ENCODE data around the gene LRRC45. TPM values are rescaled to one million over a fixed set of nuclear protein-coding genes. Genes with fewer than 3 reads are reported as not detected.
A peak's percentile ranks its signal among the peaks of the same experiment; 100 is the strongest.

Gene LRRC45
- total RNA-seq, 1 experiment from 2014 or later = 38.1 TPM

- TF ChIP-seq, protein P1, sequence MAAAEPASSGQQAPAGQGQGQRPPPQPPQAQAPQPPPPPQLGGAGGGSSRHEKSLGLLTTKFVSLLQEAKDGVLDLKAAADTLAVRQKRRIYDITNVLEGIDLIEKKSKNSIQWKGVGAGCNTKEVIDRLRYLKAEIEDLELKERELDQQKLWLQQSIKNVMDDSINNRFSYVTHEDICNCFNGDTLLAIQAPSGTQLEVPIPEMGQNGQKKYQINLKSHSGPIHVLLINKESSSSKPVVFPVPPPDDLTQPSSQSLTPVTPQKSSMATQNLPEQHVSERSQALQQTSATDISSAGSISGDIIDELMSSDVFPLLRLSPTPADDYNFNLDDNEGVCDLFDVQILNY (CRISPR knock-in tag; IDR thresholded peaks at IDR 0.05) = no peak
- TF ChIP-seq ZNF416 (CRISPR knock-in tag; IDR thresholded peaks at IDR 0.05) (peak; percentile 77; the same call in 1 of the 2 replicates), USF2 (CRISPR knock-in tag; IDR thresholded peaks at IDR 0.05) (no peak), TEAD4 (CRISPR knock-in tag; IDR thresholded peaks at IDR 0.05) (no peak), NFATC4 (CRISPR knock-in tag; IDR thresholded peaks at IDR 0.05) (peak; percentile 35; the same call in 1 of the 2 replicates), SMAD4 (CRISPR knock-in tag; IDR thresholded peaks at IDR 0.05) (no peak), ZNF317 (CRISPR knock-in tag; IDR thresholded peaks at IDR 0.05; ENCODE audit: borderline replicate concordance, low read depth) (no peak), FOXK1 (CRISPR knock-in tag; IDR thresholded peaks at IDR 0.05) (no peak), OVOL2 (CRISPR knock-in tag; IDR thresholded peaks at IDR 0.05; ENCODE audit: borderline replicate concordance) (no peak), AFF4 (CRISPR knock-in tag; IDR thresholded peaks at IDR 0.05; ENCODE audit: borderline replicate concordance) (no peak), ZNF671 (CRISPR knock-in tag; IDR thresholded peaks at IDR 0.05) (peak; percentile 50; the same call in 1 of the 2 replicates), GTF2I (CRISPR knock-in tag; conservative IDR thresholded peaks at IDR 0.05) (no peak)
- TF ChIP-seq, protein P2, sequence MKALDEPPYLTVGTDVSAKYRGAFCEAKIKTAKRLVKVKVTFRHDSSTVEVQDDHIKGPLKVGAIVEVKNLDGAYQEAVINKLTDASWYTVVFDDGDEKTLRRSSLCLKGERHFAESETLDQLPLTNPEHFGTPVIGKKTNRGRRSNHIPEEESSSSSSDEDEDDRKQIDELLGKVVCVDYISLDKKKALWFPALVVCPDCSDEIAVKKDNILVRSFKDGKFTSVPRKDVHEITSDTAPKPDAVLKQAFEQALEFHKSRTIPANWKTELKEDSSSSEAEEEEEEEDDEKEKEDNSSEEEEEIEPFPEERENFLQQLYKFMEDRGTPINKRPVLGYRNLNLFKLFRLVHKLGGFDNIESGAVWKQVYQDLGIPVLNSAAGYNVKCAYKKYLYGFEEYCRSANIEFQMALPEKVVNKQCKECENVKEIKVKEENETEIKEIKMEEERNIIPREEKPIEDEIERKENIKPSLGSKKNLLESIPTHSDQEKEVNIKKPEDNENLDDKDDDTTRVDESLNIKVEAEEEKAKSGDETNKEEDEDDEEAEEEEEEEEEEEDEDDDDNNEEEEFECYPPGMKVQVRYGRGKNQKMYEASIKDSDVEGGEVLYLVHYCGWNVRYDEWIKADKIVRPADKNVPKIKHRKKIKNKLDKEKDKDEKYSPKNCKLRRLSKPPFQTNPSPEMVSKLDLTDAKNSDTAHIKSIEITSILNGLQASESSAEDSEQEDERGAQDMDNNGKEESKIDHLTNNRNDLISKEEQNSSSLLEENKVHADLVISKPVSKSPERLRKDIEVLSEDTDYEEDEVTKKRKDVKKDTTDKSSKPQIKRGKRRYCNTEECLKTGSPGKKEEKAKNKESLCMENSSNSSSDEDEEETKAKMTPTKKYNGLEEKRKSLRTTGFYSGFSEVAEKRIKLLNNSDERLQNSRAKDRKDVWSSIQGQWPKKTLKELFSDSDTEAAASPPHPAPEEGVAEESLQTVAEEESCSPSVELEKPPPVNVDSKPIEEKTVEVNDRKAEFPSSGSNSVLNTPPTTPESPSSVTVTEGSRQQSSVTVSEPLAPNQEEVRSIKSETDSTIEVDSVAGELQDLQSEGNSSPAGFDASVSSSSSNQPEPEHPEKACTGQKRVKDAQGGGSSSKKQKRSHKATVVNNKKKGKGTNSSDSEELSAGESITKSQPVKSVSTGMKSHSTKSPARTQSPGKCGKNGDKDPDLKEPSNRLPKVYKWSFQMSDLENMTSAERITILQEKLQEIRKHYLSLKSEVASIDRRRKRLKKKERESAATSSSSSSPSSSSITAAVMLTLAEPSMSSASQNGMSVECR (CRISPR knock-in tag; IDR thresholded peaks at IDR 0.05; ENCODE audit: borderline replicate concordance) = no peak
- TF ChIP-seq, protein P3, sequence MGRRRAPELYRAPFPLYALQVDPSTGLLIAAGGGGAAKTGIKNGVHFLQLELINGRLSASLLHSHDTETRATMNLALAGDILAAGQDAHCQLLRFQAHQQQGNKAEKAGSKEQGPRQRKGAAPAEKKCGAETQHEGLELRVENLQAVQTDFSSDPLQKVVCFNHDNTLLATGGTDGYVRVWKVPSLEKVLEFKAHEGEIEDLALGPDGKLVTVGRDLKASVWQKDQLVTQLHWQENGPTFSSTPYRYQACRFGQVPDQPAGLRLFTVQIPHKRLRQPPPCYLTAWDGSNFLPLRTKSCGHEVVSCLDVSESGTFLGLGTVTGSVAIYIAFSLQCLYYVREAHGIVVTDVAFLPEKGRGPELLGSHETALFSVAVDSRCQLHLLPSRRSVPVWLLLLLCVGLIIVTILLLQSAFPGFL (CRISPR knock-in tag; IDR thresholded peaks at IDR 0.05; ENCODE audit: borderline replicate concordance) = no peak
Observed at GRCh38 chr17:82076018-82076784, 53.1 kb downstream of the LRRC45 start (continued).

All from WTC11 (cell line).